Measurements from ENCODE around the gene SLC52A3.
A peak's percentile ranks its signal among the peaks of the same experiment; 100 is the strongest.
"Not testable (repeated sequence)": the region's sequence is repeated elsewhere in the genome, so short reads cannot be mapped to it uniquely, and the experiment has no call there.

SLC52A3 gene

DNA sequence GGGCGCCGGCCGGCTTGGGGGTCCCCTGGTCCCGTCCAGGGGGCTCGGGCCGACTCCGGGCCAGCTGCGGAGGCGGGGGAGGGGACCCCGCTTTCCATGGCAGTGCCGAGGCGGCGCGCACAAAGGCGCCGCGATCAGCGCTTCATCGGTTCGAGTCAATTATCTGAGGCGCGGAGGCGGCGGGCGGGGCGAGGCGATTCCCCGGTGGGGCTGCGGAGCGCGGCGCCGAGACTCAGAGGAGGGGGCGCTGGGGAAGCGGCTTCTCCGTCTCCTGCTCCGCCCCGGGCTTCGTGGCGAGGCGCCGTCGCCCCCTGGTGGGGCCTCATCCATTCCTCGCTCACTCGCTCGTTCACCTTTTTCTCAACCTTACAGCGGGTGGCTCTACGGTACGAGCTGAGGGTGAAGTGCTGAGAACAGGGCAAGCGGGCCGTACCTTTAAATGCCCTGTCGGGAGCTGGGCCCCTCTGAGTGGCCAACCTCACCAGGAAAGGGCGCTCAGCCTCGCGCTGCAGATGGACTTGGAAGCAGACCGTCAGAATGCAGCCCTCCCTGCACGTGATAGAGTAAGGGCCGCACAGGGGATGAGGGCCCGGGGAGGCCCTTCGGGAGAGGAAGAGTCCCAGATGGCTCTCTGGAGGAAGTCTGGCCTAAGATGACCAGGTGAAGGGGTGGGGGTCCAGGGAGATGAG lies 39.9 kb downstream of the SLC52A3 start:
- DNase-seq (ENCODE audit: low read depth): peak; percentile 14

DNA sequence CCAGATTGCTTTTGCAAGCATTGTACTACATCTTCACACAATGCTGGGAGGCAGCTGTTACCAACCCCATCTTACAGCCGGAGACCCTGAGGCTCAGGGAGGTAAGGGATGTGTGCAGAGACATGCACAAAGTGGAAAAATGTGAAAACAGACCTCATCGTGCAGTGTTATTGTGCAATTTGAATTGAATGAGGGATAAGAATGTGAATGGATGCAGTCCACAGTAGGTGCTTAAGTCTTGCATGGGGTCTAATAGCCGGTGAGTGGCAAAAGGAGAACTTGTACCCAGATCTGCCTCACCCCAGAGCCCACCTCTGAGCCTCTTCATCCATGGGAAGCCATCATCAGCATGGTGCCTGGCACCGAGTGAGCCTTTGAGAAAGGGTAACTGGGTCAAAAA lies 42.1 kb downstream of the SLC52A3 start:
- no peak for DNase-seq (ENCODE audit: low read depth)

DNA sequence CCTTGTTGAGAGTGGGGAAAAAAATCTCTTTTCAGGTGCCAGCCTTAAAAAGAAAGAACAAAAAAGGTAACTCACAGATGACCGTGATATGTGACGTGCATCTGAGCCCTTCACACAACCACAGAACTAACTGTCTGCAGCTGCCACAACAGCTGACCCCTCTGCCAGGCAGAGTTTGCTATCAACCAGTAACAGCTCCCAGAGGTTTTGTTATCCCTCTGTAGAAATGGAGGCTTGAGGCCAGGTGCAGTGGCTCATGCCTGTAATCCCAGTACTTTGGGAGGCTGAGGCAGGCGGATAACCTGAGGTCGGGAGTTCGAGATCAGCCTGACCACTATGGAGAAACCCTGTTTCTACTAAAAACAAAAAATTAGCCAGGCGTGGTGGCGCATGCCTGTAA lies 42.8 kb downstream of the SLC52A3 start:
- no peak for DNase-seq (ENCODE audit: low read depth)

DNA sequence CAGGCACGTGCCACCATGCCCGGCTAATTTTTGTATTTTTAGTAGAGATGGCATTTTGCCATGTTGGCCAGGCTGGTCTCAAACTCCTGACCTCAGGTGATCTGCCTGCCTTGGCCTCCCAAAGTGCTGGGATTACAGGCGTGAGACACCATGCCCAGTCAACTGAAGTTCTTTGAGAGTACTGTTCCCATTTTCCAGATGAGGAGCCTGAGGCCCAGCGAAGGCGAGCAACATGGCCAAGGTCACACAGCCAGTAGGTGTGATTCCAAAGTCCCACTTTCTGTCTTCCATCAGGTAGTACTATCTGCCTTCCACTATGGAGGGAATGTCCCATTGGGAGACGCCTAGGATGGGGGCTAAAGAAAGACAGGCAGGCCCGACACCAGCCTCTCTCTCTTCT lies 43.5 kb downstream of the SLC52A3 start:
- not testable (repeated sequence) for DNase-seq (ENCODE audit: low read depth)

DNA sequence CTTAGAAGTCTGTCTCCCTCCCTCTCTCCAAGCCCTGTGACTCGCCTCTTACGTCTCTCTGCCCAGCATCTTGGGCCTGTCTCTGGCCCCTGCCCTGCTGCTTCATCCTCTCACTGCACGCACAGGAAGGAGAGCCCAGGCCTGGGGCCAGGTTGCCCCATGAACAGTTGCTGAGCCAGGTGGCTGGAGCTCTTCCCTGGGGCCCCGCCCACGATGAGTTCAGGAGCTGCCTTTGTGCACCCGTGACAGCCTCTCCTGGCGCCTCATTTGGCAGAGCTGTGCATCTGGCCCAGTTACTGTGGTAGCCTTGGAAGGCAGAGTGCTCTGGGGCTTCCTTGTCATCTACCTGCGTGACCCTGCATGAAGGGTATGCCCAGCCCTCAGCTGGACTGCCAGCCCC lies 44.5 kb downstream of the SLC52A3 start:
- DNase-seq (ENCODE audit: low read depth): no peak

DNA sequence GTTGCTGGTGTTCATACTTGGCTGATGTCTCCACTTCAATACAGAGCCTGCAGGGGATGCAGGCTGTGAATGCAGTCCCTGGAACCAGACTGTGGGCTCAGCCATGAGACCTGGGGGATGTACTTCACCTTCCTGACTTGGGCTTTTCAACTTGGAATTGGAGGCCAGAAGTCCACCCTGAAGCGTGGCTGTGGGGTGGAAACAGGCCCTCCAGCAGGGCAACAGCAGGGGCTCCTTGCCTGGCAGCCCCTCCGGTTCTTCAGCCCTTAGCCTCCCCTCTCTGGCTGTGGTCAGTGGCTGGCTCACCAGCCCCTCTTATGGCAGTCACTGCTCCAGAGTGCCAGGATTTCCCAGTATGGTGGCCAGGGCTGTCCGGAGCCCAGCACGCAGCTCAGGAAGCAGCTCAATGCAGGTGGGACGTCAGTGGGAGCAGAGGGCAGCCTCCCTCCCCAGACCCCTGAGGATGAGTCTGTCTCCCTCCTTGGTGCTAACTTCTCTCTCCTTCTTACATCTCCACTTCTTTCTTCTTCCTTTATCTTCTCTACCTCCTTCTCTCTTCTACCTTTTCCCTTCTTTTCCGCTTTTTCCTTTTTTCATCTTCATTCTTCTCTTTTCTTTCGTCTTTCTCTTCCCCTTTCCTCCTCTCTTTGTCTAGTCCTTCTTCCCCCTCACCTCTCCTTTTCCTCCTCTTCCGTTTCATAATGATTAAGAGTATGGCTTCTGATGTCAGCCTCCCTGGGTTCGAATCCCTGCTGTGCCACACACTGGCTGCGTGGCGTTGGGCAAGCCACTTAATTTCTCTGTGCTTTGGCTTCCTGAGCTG lies 45.3 kb downstream of the SLC52A3 start:
- DNase-seq (ENCODE audit: low read depth): no peak

DNA sequence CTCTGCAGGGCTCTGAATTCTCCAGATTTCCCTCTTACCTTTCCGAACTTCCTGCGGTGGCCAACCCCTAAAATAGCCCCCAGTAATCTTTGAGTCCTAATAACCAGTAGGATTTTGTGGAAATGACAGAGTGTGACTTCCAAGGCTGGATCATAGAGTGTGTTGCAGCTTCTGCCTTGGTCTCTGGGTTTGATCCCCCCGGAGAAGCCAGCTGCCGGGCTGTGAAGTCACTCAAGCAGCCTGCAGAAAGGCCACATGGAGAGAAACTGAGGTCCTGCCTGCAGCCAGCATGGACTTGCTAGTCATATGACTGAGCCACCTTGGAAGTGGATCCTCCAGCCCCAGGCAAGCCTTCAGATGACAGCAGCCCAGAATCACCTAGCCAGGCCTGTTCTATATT lies 46.4 kb downstream of the SLC52A3 start:
- no peak for DNase-seq (ENCODE audit: low read depth)

DNA sequence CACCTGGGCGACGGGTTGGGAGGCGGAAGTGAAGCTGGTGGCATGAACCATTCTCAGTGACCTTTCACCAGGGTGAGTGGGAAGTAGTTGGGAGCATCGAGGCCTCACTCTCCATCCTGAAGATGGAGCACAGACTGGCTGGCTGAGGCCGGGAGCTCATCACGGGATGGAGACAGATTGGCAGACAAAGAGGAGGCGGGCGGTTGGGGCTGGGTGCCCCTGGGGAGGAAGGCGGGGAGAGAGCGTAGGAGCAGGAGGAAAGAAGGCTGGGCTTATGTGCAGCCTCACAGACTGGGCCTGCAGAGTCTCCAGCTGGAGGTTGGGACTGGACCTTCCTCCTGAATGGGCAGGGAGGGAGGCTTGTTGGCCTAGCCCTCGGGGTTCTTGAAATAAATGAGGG lies 48.5 kb downstream of the SLC52A3 start:
- DNase-seq (ENCODE audit: low read depth): no peak

DNA sequence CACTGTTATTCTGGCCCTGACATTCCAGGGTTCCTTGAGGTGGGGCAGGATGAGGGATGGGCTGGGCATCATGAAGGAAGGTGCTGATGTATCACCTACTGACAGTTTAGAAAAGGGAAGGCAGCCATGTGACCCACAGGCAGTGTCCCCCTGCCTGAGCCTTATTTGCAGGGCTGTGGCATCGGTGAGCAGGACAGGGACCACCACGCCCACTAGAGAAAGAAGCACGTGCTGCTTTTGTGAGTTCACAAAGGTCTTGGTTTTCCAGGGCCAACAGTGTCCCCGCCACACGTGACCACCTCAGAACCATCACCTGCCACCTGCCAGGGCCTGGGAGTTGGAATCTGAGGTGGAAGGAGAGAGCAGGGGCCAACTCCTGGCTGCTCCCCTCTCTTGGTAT lies 49.2 kb downstream of the SLC52A3 start:
- no peak for DNase-seq (ENCODE audit: low read depth)

DNA sequence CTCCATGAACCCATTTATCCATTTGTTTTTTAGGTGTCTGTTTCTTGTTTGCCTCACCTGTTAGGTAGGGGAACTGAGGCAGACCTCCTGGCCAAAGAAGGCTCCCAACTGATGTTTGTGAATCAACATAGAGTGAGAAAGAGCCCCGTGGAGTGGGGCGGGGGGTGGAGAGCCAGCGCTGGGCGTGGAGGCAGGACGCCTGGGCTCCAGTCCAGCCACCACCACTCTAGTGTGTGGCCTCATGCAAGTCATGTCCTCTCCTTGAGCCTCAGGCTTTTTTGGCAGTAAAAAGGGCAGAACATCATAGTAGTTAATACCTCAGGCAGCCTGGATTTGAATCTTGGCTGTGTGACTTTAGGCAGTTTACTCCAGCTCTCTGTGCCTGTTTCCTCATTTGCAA lies 50.5 kb downstream of the SLC52A3 start:
- no peak for DNase-seq (ENCODE audit: low read depth)

DNA sequence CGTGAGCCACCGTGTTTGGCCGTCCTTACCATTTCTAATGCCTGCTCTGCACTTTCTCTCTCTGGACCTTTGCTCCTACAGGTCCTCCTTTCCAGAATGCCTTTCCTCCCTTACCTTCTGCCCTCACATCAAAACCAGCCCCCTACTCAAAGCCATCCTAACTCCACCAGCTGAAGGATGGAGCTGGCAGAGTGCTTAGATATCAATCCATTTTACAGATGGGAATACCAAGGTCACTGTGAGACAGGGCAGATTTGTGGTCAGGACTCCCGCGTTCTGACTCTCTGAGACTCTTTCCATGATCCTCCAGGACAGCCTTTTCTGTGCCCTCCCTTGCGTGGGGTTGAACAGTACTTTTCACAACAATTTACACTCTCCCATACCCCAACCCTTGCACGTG lies 51.0 kb downstream of the SLC52A3 start:
- DNase-seq (ENCODE audit: low read depth): no peak

DNA sequence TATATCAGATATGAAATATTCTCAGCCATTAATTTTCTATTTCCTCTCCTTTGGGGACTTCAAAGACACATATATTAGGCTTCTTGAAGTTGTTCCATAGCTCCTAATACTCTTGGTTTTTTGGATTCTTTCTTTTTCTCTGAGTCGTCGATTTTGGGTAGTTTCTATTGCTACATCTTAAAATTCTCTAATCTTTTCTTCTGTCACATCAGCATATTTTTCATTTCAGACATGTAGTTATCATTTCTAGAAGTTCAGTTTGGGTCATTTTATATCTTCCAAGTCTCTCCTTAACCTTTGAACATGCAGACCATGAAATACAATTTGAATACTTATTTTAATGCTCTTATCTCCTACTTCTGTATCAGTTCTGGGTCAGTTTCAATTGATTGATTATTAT lies 53.8 kb downstream of the SLC52A3 start:
- DNase-seq (ENCODE audit: low read depth): no peak

DNA sequence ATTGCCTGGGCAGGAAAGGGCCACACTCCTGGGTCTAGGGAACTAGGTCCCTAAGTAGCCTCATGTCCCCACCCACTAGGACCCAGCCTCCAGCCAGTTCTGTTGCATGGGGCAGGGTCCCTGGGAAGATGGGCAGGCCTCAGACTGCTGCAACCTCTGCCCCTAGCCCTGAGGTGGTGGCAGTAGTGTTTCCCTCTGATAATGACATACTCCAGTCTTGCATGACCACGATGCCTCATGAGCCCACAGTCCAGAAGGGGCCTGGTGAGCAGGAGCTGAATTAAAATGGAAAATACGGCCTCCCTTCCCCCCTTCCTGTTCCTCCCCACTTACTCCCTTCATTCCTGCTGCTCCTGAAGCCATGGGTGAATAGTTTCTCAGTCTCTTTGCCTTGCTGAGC lies 56.7 kb downstream of the SLC52A3 start:
- DNase-seq (ENCODE audit: low read depth): no peak

DNA sequence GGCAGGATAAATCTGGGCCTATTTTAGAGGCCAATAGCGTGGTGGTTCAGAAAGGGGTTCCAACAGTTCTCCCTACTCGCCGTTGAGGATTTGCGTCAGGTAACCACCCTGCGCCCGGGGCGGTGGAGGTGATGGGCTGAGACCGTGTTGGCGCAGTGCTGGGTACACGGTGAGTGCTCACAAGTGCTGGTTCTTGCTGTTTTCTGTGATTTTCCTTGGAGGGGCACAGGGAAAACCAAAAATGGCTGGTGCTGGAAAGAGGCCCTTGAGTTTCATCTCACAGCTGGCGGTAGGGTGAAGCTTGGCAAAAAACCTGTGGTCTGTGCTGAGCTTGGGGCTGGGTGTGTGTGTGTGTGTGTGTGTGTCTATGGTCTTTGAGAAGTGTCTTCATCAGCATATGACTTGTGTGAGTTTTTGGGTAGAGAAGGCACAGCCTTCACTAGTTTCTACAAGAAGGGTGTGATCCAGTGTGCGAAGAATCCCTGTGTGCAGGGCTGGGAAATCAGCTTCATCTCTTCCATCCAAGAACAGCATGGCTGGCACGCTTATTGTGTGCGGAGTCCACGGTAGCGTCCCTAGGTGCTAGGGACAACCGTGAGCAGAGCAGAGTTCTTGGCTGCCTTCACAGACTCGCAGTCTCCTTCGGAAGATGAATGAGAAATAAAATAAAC lies 57.4 kb downstream of the SLC52A3 start:
- DNase-seq (ENCODE audit: low read depth): no peak

Data from activated gamma-delta T cell treated with anti-CD3 and anti-CD28 coated beads, Interleukin-2, amount 50 U/mL, for 16 hours (primary cell).